GM12878 (cell line): ENCODE measurements around the gene PROSER3. TPM values are rescaled to one million over a fixed set of nuclear protein-coding genes. Genes with fewer than 3 reads are reported as not detected.

ENCODE experiments used
- ATAC-seq: fragments of 200-7000 bp; cut with Tn5 transposase; 3 replicates; pipeline ENCODE4 v1.9.1; 2020; ENCODE audit warnings: mild to moderate bottlenecking, moderate library complexity
- BruUV-seq: library from RNA; stranded (reverse); fragments of 400-500 nt; replicated peaks from 2 replicates; lab custom pipeline; 2021; lab: Mats Ljungman, UMichigan
- CTCF ChIA-PET: fragments of 300-600 bp; sonication (Branson Sonifier 250); formaldehyde crosslinking; extraction: SDS; loops from one replicate; lab custom pipeline; 2021; ENCODE audit warnings: inconsistent platforms; lab: Yijun Ruan, JAX
- POLR2A ChIA-PET: fragments of 350-600 bp; formaldehyde crosslinking; extraction: SDS; loops from one replicate; lab custom pipeline; 2021; ENCODE audit warnings: inconsistent platforms; lab: Charles Lee
- RAD21 ChIA-PET: fragments of 300-600 bp; sonication (Branson Sonifier 250); formaldehyde crosslinking; loops from one replicate; lab custom pipeline; 2023; ENCODE audit warnings: antibody characterized with exemption; ENCODE audit not compliant: unreplicated experiment; lab: Charles Lee
- SMC1A ChIA-PET: fragments of 300-600 bp; sonication (Branson Sonifier 250); formaldehyde crosslinking; loops from one replicate; lab custom pipeline; 2023; ENCODE audit not compliant: unreplicated experiment, uncharacterized antibody; lab: Charles Lee
- DNase-seq: peaks from one replicate; pipeline ENCODE4 v3.0.0-alpha.2; 2011; ENCODE audit warnings: low read depth, low spot score
- FAIRE-seq: peaks from 3 replicates; lab custom pipeline; 2011; peaks lifted over from hg19 to GRCh38; lab: Jason Lieb, UNC
- H2AFZ ChIP-seq: 2 replicates; pipeline ENCODE4 v1.6.0; 2011; ENCODE audit warnings: low read depth, low read length, control low read depth; ENCODE audit not compliant: control insufficient read depth
- H3K27ac ChIP-seq: 2 replicates; pipeline ENCODE4 v1.5.1; 2011; ENCODE audit warnings: control low read depth; ENCODE audit not compliant: control insufficient read depth, insufficient read depth
- H3K27me3 ChIP-seq, 2 experiments: replicated peaks in 1 of 2; 2 replicates each; pipeline versions ENCODE4 v1.6.0 to v1.6.1; 2011; ENCODE audit warnings: low read length in 1 of 2; ENCODE audit not compliant: control insufficient read depth in 2 of 2, insufficient read depth in 2 of 2
- H3K36me3 ChIP-seq, 2 experiments: 2 replicates each; pipeline ENCODE4 v1.5.1; 2011; ENCODE audit warnings: low read length in 1 of 2; ENCODE audit not compliant: control insufficient read depth in 2 of 2, insufficient read depth in 2 of 2
- H3K4me1 ChIP-seq: 2 replicates; pipeline ENCODE4 v1.6.1; 2011; ENCODE audit warnings: mild to moderate bottlenecking, low read length, moderate library complexity, mixed read lengths; ENCODE audit not compliant: control insufficient read depth, insufficient read depth
- H3K4me2 ChIP-seq: 2 replicates; pipeline ENCODE4 v1.6.0; 2011; ENCODE audit warnings: control low read depth; ENCODE audit not compliant: control insufficient read depth, insufficient read depth
- H3K4me3 ChIP-seq: fragments of 200-600 bp; sonication (generic); 2 replicates; pipeline ENCODE4 v1.5.1; 2016
- H3K79me2 ChIP-seq: 2 replicates; pipeline ENCODE4 v1.6.0; 2011; ENCODE audit warnings: low read length; ENCODE audit not compliant: control insufficient read depth, insufficient read depth
- H3K9ac ChIP-seq: 2 replicates; pipeline ENCODE4 v1.8.0; 2011; ENCODE audit warnings: low read length, control low read depth, mixed read lengths; ENCODE audit not compliant: control insufficient read depth, insufficient read depth
- H3K9me3 ChIP-seq: replicated peaks from 3 replicates; pipeline ENCODE4 v1.5.1; 2011; ENCODE audit warnings: mild to moderate bottlenecking, low read length; ENCODE audit not compliant: control insufficient read depth, insufficient read depth
- H4K20me1 ChIP-seq: 2 replicates; pipeline ENCODE4 v1.6.0; 2011; ENCODE audit not compliant: control insufficient read depth, insufficient read depth
- ASH2L ChIP-seq: fragments of 300-600, 200-600 bp; sonication (generic); IDR thresholded peaks from 2 replicates; pipeline ENCODE4 v1.6.1; 2017; ENCODE audit warnings: low read depth, mild to moderate bottlenecking, borderline replicate concordance
- ATF7 ChIP-seq: fragments of 450-650 bp; IDR thresholded peaks from 2 replicates; pipeline ENCODE4 v1.6.1; 2016; ENCODE audit warnings: low read depth, mild to moderate bottlenecking
- BCL11A ChIP-seq: IDR thresholded peaks from 2 replicates; pipeline ENCODE4 v1.6.1; 2011; ENCODE audit warnings: low read depth, low read length
- CHD2 ChIP-seq: IDR thresholded peaks from 2 replicates; pipeline ENCODE4 v1.6.1; 2011; ENCODE audit warnings: low read depth, low read length, improper control_type of control experiment, borderline replicate concordance
- CUX1 ChIP-seq: IDR thresholded peaks from 2 replicates; pipeline ENCODE4 v1.6.1; 2012; ENCODE audit warnings: improper control_type of control experiment, low read depth, low read length; ENCODE audit not compliant: insufficient replicate concordance
- HCFC1 ChIP-seq: fragments of 150-350 bp; IDR thresholded peaks from 2 replicates; pipeline ENCODE4 v1.6.1; 2014; ENCODE audit warnings: low read length
- HSF1 ChIP-seq: fragments of 150-350 bp; IDR thresholded peaks from 2 replicates; pipeline ENCODE4 v1.6.1; 2014; ENCODE audit warnings: mild to moderate bottlenecking, low read depth, low read length
- IKZF1 ChIP-seq: fragments of 450-650 bp; conservative IDR thresholded peaks from 2 replicates; pipeline ENCODE4 v1.6.1; 2017; ENCODE audit warnings: antibody characterized with exemption, mild to moderate bottlenecking
- IRF5 ChIP-seq: fragments of 450-650 bp; IDR thresholded peaks from 2 replicates; pipeline ENCODE4 v1.6.1; 2017; ENCODE audit warnings: borderline replicate concordance
- KLF5 ChIP-seq: fragments of 450-650 bp; IDR thresholded peaks from 2 replicates; pipeline ENCODE4 v1.6.1; 2014; ENCODE audit warnings: mild to moderate bottlenecking; ENCODE audit not compliant: partially characterized antibody
- PAX5 ChIP-seq: IDR thresholded peaks from 2 replicates; pipeline ENCODE4 v1.6.1; 2011; ENCODE audit warnings: low read depth, low read length, borderline replicate concordance
- RUNX3 ChIP-seq: IDR thresholded peaks from 2 replicates; pipeline ENCODE4 v1.6.1; 2012; ENCODE audit warnings: low read length, inconsistent platforms
- TCF3 ChIP-seq: IDR thresholded peaks from 2 replicates; pipeline ENCODE4 v1.6.1; 2012; ENCODE audit warnings: low read depth, mild to moderate bottlenecking, low read length, borderline replicate concordance; ENCODE audit not compliant: insufficient read depth
- WGBS: methylation state at CpG from one replicate; pipeline ENCODE4 v1.1.6; 2016; ENCODE audit warnings: low lambda C conversion rate; ENCODE audit not compliant: insufficient replicate concordance, insufficient coverage; ENCODE audit errors: missing lambda C conversion rate; 5-methylcytosine and 5-hydroxymethylcytosine counted together
- in situ Hi-C: fragments of 300-500 bp; cut with MboI; formaldehyde crosslinking; loops from 9 replicates; pipeline ENCODE4 v1.14.3; 2018; ENCODE audit warnings: mixed read lengths
- intact Hi-C: fragments of 100-400 bp; cut with micrococcal nuclease; formaldehyde crosslinking; loops from one replicate; pipeline ENCODE4 v1.14.2; 2022; ENCODE audit not compliant: unreplicated experiment
- polyA plus RNA-seq, 11 experiments: library from polyadenylated mRNA; depleted of rRNA in 4 of 11; unstranded in 6 of 11; stranded (reverse) in 5 of 11; fragments of >200 nt; fragmentation: Nextera tagmentation in 4 of 11; fragmentation: Illumina TruSeq in 1 of 11; extraction: Ambion mirVana in 4 of 11; extraction: Trizol in 1 of 11; gene quantifications; 1 replicate in 1 of 11; 2 replicates in 10 of 11; pipeline versions ENCODE4 v1.2.1 to v1.2.3, GENCODE V29; 2011 to 2016; ENCODE audit warnings: inconsistent platforms in 2 of 11, missing spikeins in 2 of 11, low read depth in 1 of 11
- total RNA-seq, 4 experiments: library from RNA; depleted of rRNA in 3 of 4; stranded (reverse); fragments of >200 nt in 3 of 4; fragmentation: Illumina TruSeq in 1 of 4; extraction: Trizol in 1 of 4; gene quantifications; 2 replicates each; pipeline versions ENCODE4 v1.2.1 to v1.2.3, GENCODE V29; 2013 to 2021
- TF ChIP-seq, protein P1 (sequence below): fragments of 450-650 bp; IDR thresholded peaks from 2 replicates; pipeline ENCODE4 v1.6.1; 2018; ENCODE audit warnings: borderline replicate concordance, mild to moderate bottlenecking; ENCODE audit not compliant: partially characterized antibody

Gene PROSER3
- total and polyA plus RNA-seq, 10 of the 15 experiments (the other 5 are each of a cell fraction or from before 2014, with no cell fraction given), result 0.85 to 25.1 (median 9.6) TPM

GRCh38 chr19:35750167-35750566, 7.8 kb upstream of the PROSER3 start:
- ATAC-seq, result no peak
- ChIA-PET POLR2A (interaction anchor here (0.6 to 1.5 kb wide), 4 partner anchors 7 to 174 kb away, joined by 3 to 5 read pairs (median 3); no protein-coding TSS in a partner anchor), RAD21 (interaction anchor here (0.8 kb wide), 1 partner anchor 130 kb away, joined by 4 read pairs; no protein-coding TSS in a partner anchor), SMC1A (no interaction called here), CTCF (no interaction called here)
- no TSS peak for BruUV-seq
- Histone ChIP-seq H4K20me1 (no peaks in the 10 kb centered on the region), H3K36me3 (peaks cover 0 to 2% of the 10 kb centered on the region in 2 experiments; a peak in 2 of 4 replicates), H3K27ac (no peak overlapping the region), H3K9ac (no peak overlapping the region), H3K9me3 (no peaks in the 10 kb centered on the region), H3K79me2 (peaks cover 9% of the 10 kb centered on the region), H3K4me2 (no peak overlapping the region), H3K4me1 (peaks cover 8% of the 10 kb centered on the region; the same call in 1 of the 2 replicates), H3K27me3 (no peaks in the 10 kb centered on the region), H2AFZ (no peak overlapping the region), H3K4me3 (no peak overlapping the region)
- no peak for FAIRE-seq
- no peak for DNase-seq
- in situ Hi-C loops (no loop called here), intact Hi-C loops (no loop called here)
- 91% methylated on average over 5 of the region's 5 CpGs for WGBS
- TF ChIP-seq RUNX3, result no peak
- no peak for TF ChIP-seq KLF5
- no peak for TF ChIP-seq ASH2L
- TF ChIP-seq, protein P1, sequence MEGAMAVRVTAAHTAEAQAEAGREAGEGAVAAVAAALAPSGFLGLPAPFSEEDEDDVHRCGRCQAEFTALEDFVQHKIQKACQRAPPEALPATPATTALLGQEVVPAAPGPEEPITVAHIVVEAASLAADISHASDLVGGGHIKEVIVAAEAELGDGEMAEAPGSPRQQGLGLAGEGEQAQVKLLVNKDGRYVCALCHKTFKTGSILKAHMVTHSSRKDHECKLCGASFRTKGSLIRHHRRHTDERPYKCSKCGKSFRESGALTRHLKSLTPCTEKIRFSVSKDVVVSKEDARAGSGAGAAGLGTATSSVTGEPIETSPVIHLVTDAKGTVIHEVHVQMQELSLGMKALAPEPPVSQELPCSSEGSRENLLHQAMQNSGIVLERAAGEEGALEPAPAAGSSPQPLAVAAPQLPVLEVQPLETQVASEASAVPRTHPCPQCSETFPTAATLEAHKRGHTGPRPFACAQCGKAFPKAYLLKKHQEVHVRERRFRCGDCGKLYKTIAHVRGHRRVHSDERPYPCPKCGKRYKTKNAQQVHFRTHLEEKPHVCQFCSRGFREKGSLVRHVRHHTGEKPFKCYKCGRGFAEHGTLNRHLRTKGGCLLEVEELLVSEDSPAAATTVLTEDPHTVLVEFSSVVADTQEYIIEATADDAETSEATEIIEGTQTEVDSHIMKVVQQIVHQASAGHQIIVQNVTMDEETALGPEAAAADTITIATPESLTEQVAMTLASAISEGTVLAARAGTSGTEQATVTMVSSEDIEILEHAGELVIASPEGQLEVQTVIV, result no peak
- TF ChIP-seq CHD2, result no peak
- no peak for TF ChIP-seq ATF7
- TF ChIP-seq CUX1, result no peak
- no peak for TF ChIP-seq IKZF1
- TF ChIP-seq PAX5, result no peak
- no peak for TF ChIP-seq HSF1
- TF ChIP-seq IRF5, result no peak
- no peak for TF ChIP-seq TCF3
- TF ChIP-seq BCL11A, result no peak
- TF ChIP-seq HCFC1, result no peak
